GM23248 (cell line): Measurements from ENCODE around the gene NDUFAF5.

Experiments
- EZH2 ChIP-seq: fragments of 200-600 bp; sonication (generic); IDR thresholded peaks from 2 replicates; pipeline ENCODE4 v1.6.1; 2018; ENCODE audit warnings: antibody characterized with exemption, mild to moderate bottlenecking; ENCODE audit not compliant: insufficient read depth, poor library complexity, severe bottlenecking
- EZH2phosphoT487 ChIP-seq: fragments of 200-600 bp; sonication (generic); IDR thresholded peaks from 2 replicates; pipeline ENCODE4 v1.6.1; 2018; ENCODE audit warnings: antibody characterized with exemption, moderate library complexity, mild to moderate bottlenecking, low read depth; ENCODE audit not compliant: insufficient read depth

DNA sequence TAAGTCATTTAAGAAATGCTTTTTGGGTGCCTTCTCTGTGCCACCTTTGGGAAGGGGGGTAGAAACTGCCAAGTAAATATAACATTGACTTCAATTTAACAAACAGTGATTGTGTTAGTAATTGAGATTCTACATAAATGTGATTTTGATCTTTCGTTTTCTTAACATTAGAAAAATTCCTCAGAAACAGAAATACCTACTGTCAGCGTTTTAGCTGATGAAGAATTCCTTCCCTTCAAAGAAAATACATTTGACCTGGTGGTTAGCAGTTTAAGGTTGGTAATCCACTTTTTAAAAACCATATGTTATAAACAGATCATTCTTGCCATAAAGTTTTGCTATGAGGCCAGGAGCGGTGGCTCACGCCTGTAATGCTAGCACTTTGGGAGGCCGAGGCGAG is 9.8 kb downstream of the NDUFAF5 start:
- TF ChIP-seq EZH2 (no peak), EZH2phosphoT487 (no peak)
